ENCODE data around the gene CCBE1. TPM values are rescaled to one million over a fixed set of nuclear protein-coding genes. Genes with fewer than 3 reads are reported as not detected.

The CCBE1 gene
- total and polyA plus RNA-seq, 9 of the 15 experiments (the other 6 are each of a cell fraction or from before 2014, with no cell fraction given) = 0.20 TPM; not detected in 8

GRCh38 chr18:59597049-59597448, 100.2 kb downstream of the CCBE1 start (continued):
- TF ChIP-seq AFF4 (CRISPR knock-in tag; IDR thresholded peaks at IDR 0.05) (no peak), CBX2 (IDR thresholded peaks at IDR 0.05; ENCODE audit: insufficient read depth, low read length, poor library complexity, severe bottlenecking) (no peak), FOS (IDR thresholded peaks at IDR 0.05; ENCODE audit: extremely low read depth, insufficient read length) (no peak), KLF1 (tag; IDR thresholded peaks at IDR 0.05) (no peak)

GRCh38 chr18:59593291-59593717, 103.9 kb downstream of the CCBE1 start:
- in situ Hi-C loops (cut with MboI) = no loop called here
- TF ChIP-seq CBX3 (IDR thresholded peaks at IDR 0.05; ENCODE audit: borderline replicate concordance in 1 of 2, low read length in 2 of 2) = no peak
- TF ChIP-seq MECOM (CRISPR knock-in tag; IDR thresholded peaks at IDR 0.05) = no peak
- no peak for TF ChIP-seq GTF2F1 (IDR thresholded peaks at IDR 0.05; ENCODE audit: low read depth, low read length)
- no peak for TF ChIP-seq PHF21A (IDR thresholded peaks at IDR 0.05; ENCODE audit: borderline replicate concordance, low read depth)
- TF ChIP-seq THAP12 (CRISPR knock-in tag; IDR thresholded peaks at IDR 0.05) = no peak
- no peak for TF ChIP-seq SRF (CRISPR knock-in tag; IDR thresholded peaks at IDR 0.05)
- TF ChIP-seq ZNF518B (CRISPR knock-in tag; IDR thresholded peaks at IDR 0.05) = no peak
- TF ChIP-seq ZKSCAN3 (CRISPR knock-in tag; IDR thresholded peaks at IDR 0.05) = no peak
- no peak for TF ChIP-seq ZNF184 (CRISPR knock-in tag; IDR thresholded peaks at IDR 0.05)

More at GRCh38 chr18:59593291-59593717, 103.9 kb downstream of the CCBE1 start:
- ChIA-PET CTCF (ENCODE audit: low intra/inter-chr PET ratio) (no interaction called here), POLR2A (no interaction called here)
- H2AFZ ChIP-seq (ENCODE audit: low read depth, low read length) = no peak overlapping the region
- no peak overlapping the region for H3K4me2 ChIP-seq (ENCODE audit: insufficient read depth, low read length)
- no peak overlapping the region for H3K27ac ChIP-seq (ENCODE audit: extremely low read depth, low read depth, low read length)
- H3K9ac ChIP-seq (ENCODE audit: insufficient read depth in 1 of 2, low read depth in 2 of 2, low read length in 2 of 2) = no peak overlapping the region
- H3K9me3 ChIP-seq (replicated peaks; ENCODE audit: control insufficient read depth, insufficient read depth, low read depth, low read length) = no peaks in the 10 kb centered on the region
- FAIRE-seq = no peak
- BruUV-seq (replicated peaks) = no TSS peak
- no peak for ATAC-seq
- no peak overlapping the region for H3K4me3 ChIP-seq
- H3K27me3 ChIP-seq (ENCODE audit: control insufficient read depth in 2 of 2, insufficient read depth in 2 of 2, low read length in 2 of 2) = peaks cover 0 to 10% of the 10 kb centered on the region in 2 experiments; a peak in 1 of 5 replicates
- H3K4me1 ChIP-seq (replicated peaks in 1 of 2; ENCODE audit: control insufficient read depth in 2 of 2, insufficient read depth in 2 of 2, low read length in 2 of 2) = no peaks in the 10 kb centered on the region
- no peaks in the 10 kb centered on the region for H4K20me1 ChIP-seq (replicated peaks; ENCODE audit: control insufficient read depth, insufficient read depth, low read length)
- H3K9me1 ChIP-seq (ENCODE audit: control insufficient read depth, insufficient read depth, low read length) = no peaks in the 10 kb centered on the region
- intact Hi-C loops (cut with micrococcal nuclease) = no loop called here
- no peaks in the 10 kb centered on the region for H3K79me2 ChIP-seq (ENCODE audit: control insufficient read depth, insufficient read depth, low read length)
- no peaks in the 10 kb centered on the region for H3K36me3 ChIP-seq (ENCODE audit: control insufficient read depth, insufficient read depth, low read length)
- no peak for DNase-seq (ENCODE audit: extremely low read depth in 1 of 4, low spot score in 3 of 4)
